ENCODE results near the gene TBC1D22B. TPM values are rescaled to one million over a fixed set of nuclear protein-coding genes. Genes with fewer than 3 reads are reported as not detected.
A peak's percentile ranks its signal among the peaks of the same experiment; 100 is the strongest.

Gene TBC1D22B
- total and polyA plus RNA-seq, 2 of the 13 experiments (the other 11 are each of a cell fraction or from before 2014, with no cell fraction given): 9.7 to 12.9 TPM

GRCh38 chr6:37210313-37210968 lies 47.1 kb upstream of the TBC1D22B start:
- H3K36me3 ChIP-seq (replicated peaks in 1 of 2; ENCODE audit: control insufficient read depth in 1 of 2, insufficient read depth in 2 of 2, low read length in 2 of 2): no peaks in the 10 kb centered on the region
- no peaks in the 10 kb centered on the region for H4K20me1 ChIP-seq (ENCODE audit: insufficient read depth, low read length)
- BruUV-seq (replicated peaks): no TSS peak
- ChIA-PET POLR2A (interaction anchor here (0.6 to 2.3 kb wide), 7 partner anchors 13 to 192 kb away, joined by 3 to 7 read pairs (median 4); no protein-coding TSS in a partner anchor), CTCF (ENCODE audit: low intra/inter-chr PET ratio, low total read pairs) (interaction anchor here (1.2 to 10.6 kb wide), 9 partner anchors 39 to 444 kb away, joined by 3 to 268 read pairs (median 9); partner anchors contain the start of gene C6orf89)
- no peak overlapping the region for H2AFZ ChIP-seq (ENCODE audit: low read length)
- ATAC-seq (peak; percentile 79), FAIRE-seq (peak; percentile 99), DNase-seq (ENCODE audit: low spot score) (peak; percentile 81)
- H3K9ac ChIP-seq (ENCODE audit: insufficient read depth, low read depth, low read length): no peak overlapping the region
- H3K79me2 ChIP-seq (ENCODE audit: insufficient read depth, low read length): no peaks in the 10 kb centered on the region
- H3K4me1 ChIP-seq (ENCODE audit: insufficient read depth, low read length): peaks cover 11% of the 10 kb centered on the region
- intact Hi-C loops (cut with micrococcal nuclease; ENCODE audit: unreplicated experiment): loop anchor here (1.0 kb wide), 4 partner anchors 159 to 325 kb away; partner anchors contain the start of gene C6orf89
- no peaks in the 10 kb centered on the region for H3K9me3 ChIP-seq (ENCODE audit: low read length)
- 65% methylated on average over 7 of the region's 7 CpGs for WGBS (ENCODE audit: low lambda C conversion rate)
- no peak overlapping the region for H3K4me3 ChIP-seq (replicated peaks in 1 of 3; ENCODE audit: insufficient read depth in 1 of 3, low read depth in 2 of 3, low read length in 3 of 3)
- peaks cover 5 to 22% of the 10 kb centered on the region in 2 experiments; a peak in 3 of 5 replicates for H3K27me3 ChIP-seq (ENCODE audit: control insufficient read depth in 1 of 2, insufficient read depth in 2 of 2, low read length in 2 of 2)
- in situ Hi-C loops (cut with HindIII; ENCODE audit: extremely low pct_ligation_motif_present, low pct_unique_long_range_greater_than_20kb): loop anchor here (5.0 to 10.0 kb wide), 2 partner anchors 326 to 443 kb away; partner anchors contain the start of gene C6orf89
- H3K27ac ChIP-seq (ENCODE audit: extremely low read length, insufficient read depth, low read length): no peak overlapping the region
- H3K4me2 ChIP-seq (ENCODE audit: low read depth, low read length): peak overlapping the region; percentile 6; the same call in 1 of the 2 replicates
- peak; percentile 100 for TF ChIP-seq STAG1 (CRISPR knock-in tag; IDR thresholded peaks at IDR 0.05)
- no peak for TF ChIP-seq ZNF790 (CRISPR knock-in tag; IDR thresholded peaks at IDR 0.05; ENCODE audit: borderline replicate concordance)
- no peak for TF ChIP-seq NR2C2 (CRISPR knock-in tag; IDR thresholded peaks at IDR 0.05; ENCODE audit: borderline replicate concordance)
- TF ChIP-seq KLF9 (CRISPR knock-in tag; IDR thresholded peaks at IDR 0.05; ENCODE audit: low read depth): no peak
- TF ChIP-seq NFIB (CRISPR knock-in tag; IDR thresholded peaks at IDR 0.05; ENCODE audit: borderline replicate concordance): no peak
- TF ChIP-seq ZNF589 (CRISPR knock-in tag; conservative IDR thresholded peaks at IDR 0.05): no peak
- peak; percentile 72; the same call in 1 of the 2 replicates for TF ChIP-seq MTERF4 (CRISPR knock-in tag; IDR thresholded peaks at IDR 0.05)
- no peak for TF ChIP-seq ZNF34 (CRISPR knock-in tag; IDR thresholded peaks at IDR 0.05; ENCODE audit: borderline replicate concordance)
- TF ChIP-seq SOX5 (CRISPR knock-in tag; IDR thresholded peaks at IDR 0.05; ENCODE audit: borderline replicate concordance): peak; percentile 40; the same call in 1 of the 2 replicates
- peak; percentile 62; the same call in 1 of the 2 replicates for TF ChIP-seq ERF (CRISPR knock-in tag; IDR thresholded peaks at IDR 0.05)
- TF ChIP-seq SMAD3 (CRISPR knock-in tag; IDR thresholded peaks at IDR 0.05): peak; percentile 65; the same call in 1 of the 2 replicates
- peak; percentile 39; the same call in 1 of the 2 replicates for TF ChIP-seq ZNF614 (CRISPR knock-in tag; IDR thresholded peaks at IDR 0.05; ENCODE audit: borderline replicate concordance)
- TF ChIP-seq ZBTB46 (CRISPR knock-in tag; IDR thresholded peaks at IDR 0.05; ENCODE audit: borderline replicate concordance): no peak
- TF ChIP-seq THAP11 (CRISPR knock-in tag; IDR thresholded peaks at IDR 0.05): peak; percentile 36; the same call in 1 of the 2 replicates
- TF ChIP-seq KLF11 (CRISPR knock-in tag; IDR thresholded peaks at IDR 0.05): no peak
- TF ChIP-seq FOXA3 (CRISPR knock-in tag; IDR thresholded peaks at IDR 0.05): peak; percentile 25; the same call in 1 of the 2 replicates
- no peak for TF ChIP-seq HNF4G (IDR thresholded peaks at IDR 0.05; ENCODE audit: borderline replicate concordance, low read depth, low read length)
- TF ChIP-seq HNF4G (CRISPR knock-in tag; IDR thresholded peaks at IDR 0.05; ENCODE audit: borderline replicate concordance, low read depth): peak; percentile 50; the same call in 1 of the 2 replicates

All from HepG2 (cell line).